ENCODE results near the gene DTHD1. TPM values are rescaled to one million over a fixed set of nuclear protein-coding genes. Genes with fewer than 3 reads are reported as not detected.

DTHD1 gene
- polyA plus RNA-seq, 4 donors, result 0.03 TPM; not detected in 3

Other genes with a start within 250 kb of the DTHD1 start
- 1 to 10 TPM; 5.2 to 7.7 (median 7.6) TPM for gene ARAP2, start 37.1 kb upstream of the DTHD1 start, polyA plus RNA-seq (ENCODE audit: insufficient read length in 4 of 4)

Data from left renal cortex interstitium (tissue), 4 donors.